Osteocyte (in vitro differentiated cells): ENCODE data around the gene ZNF609. TPM values are rescaled to one million over a fixed set of nuclear protein-coding genes. Genes with fewer than 3 reads are reported as not detected.
A peak's percentile ranks its signal among the peaks of the same experiment; 100 is the strongest.
"Not testable (repeated sequence)": the region's sequence is repeated elsewhere in the genome, so short reads cannot be mapped to it uniquely, and the experiment has no call there.

ENCODE experiments used
- DNase-seq: peaks from one replicate; pipeline ENCODE4 v3.0.0; 2021; ENCODE audit warnings: mixed read lengths; ENCODE audit not compliant: unreplicated experiment; ENCODE audit errors: extremely low spot score
- H3K27ac Mint-ChIP-seq: one replicate; pipeline ENCODE4 v1.8.0; 2021; ENCODE audit warnings: mild to moderate bottlenecking, mixed read lengths; ENCODE audit not compliant: unreplicated experiment
- H3K27me3 Mint-ChIP-seq: one replicate; pipeline ENCODE4 v1.8.0; 2021; ENCODE audit warnings: mixed read lengths; ENCODE audit not compliant: unreplicated experiment
- H3K36me3 Mint-ChIP-seq: one replicate; pipeline ENCODE4 v1.8.0; 2021; ENCODE audit warnings: mixed read lengths; ENCODE audit not compliant: unreplicated experiment
- H3K4me1 Mint-ChIP-seq: one replicate; pipeline ENCODE4 v1.8.0; 2021; ENCODE audit warnings: mixed read lengths; ENCODE audit not compliant: unreplicated experiment
- H3K4me3 Mint-ChIP-seq: one replicate; pipeline ENCODE4 v1.8.0; 2021; ENCODE audit warnings: mild to moderate bottlenecking, moderate library complexity, mixed read lengths; ENCODE audit not compliant: unreplicated experiment
- H3K9me3 Mint-ChIP-seq: one replicate; pipeline ENCODE4 v1.8.0; 2021; ENCODE audit warnings: mixed read lengths; ENCODE audit not compliant: unreplicated experiment
- total RNA-seq: library from RNA; stranded (reverse); gene quantifications from 2 replicates; pipeline ENCODE4 v1.2.1, GENCODE V29; 2021
- TF ChIP-seq, protein P1 (sequence below): fragments of 200-600 bp; sonication (generic); IDR thresholded peaks from 2 replicates; pipeline ENCODE4 v1.5.0; 2021; ENCODE audit warnings: antibody characterized with exemption, mild to moderate bottlenecking, moderate library complexity

ZNF609 gene
- total RNA-seq, 1 donor from 2014 or later = 31.7 TPM

GRCh38 chr15:64586984-64587383, 126.6 kb downstream of the ZNF609 start:
- TF ChIP-seq, protein P1, sequence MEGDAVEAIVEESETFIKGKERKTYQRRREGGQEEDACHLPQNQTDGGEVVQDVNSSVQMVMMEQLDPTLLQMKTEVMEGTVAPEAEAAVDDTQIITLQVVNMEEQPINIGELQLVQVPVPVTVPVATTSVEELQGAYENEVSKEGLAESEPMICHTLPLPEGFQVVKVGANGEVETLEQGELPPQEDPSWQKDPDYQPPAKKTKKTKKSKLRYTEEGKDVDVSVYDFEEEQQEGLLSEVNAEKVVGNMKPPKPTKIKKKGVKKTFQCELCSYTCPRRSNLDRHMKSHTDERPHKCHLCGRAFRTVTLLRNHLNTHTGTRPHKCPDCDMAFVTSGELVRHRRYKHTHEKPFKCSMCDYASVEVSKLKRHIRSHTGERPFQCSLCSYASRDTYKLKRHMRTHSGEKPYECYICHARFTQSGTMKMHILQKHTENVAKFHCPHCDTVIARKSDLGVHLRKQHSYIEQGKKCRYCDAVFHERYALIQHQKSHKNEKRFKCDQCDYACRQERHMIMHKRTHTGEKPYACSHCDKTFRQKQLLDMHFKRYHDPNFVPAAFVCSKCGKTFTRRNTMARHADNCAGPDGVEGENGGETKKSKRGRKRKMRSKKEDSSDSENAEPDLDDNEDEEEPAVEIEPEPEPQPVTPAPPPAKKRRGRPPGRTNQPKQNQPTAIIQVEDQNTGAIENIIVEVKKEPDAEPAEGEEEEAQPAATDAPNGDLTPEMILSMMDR = no peak
- Mint-ChIP-seq H3K27ac (no peak overlapping the region), H3K4me1 (peaks cover 21% of the 10 kb centered on the region), H3K9me3 (peaks cover 6% of the 10 kb centered on the region), H3K27me3 (no peaks in the 10 kb centered on the region), H3K36me3 (peaks cover 5% of the 10 kb centered on the region), H3K4me3 (no peak overlapping the region)
- no peak for DNase-seq

DNA sequence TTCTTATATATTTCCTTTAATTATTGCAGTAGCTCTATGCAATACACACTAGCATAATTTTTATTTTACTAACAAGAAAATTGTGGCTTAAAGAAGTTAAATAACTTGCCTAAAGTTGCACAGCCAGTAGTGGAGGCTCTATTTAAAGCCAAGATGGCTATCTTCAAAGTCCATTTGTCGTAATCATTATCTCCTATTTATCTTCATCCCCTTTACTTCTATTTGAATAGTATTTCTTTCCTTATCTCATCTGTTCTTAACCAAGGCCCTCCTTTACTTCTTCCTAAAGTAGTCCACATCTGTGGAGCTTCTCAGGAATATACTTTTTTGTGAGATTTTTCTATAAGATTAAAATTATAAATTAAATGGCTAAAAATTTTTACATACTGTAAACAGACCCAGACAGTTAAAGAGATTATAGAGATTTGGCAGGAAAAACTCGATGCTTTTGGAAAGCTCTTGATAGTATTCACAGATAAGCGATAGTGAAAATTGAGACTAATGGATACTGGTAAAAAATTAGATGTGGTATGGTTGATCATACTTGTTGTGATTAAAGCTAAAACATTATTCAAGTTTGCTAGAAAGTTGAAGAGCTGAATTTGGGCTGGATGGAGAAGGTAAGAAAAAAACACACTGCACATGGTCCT, 129.2 kb downstream of the ZNF609 start:
- H3K4me3 Mint-ChIP-seq = no peak overlapping the region
- no peak for DNase-seq
- TF ChIP-seq, protein P1 = no peak
- H3K27ac Mint-ChIP-seq = no peak overlapping the region
- peaks cover 2% of the 10 kb centered on the region for H3K36me3 Mint-ChIP-seq
- peaks cover 16% of the 10 kb centered on the region for H3K4me1 Mint-ChIP-seq
- no peaks in the 10 kb centered on the region for H3K9me3 Mint-ChIP-seq
- H3K27me3 Mint-ChIP-seq = no peaks in the 10 kb centered on the region

GRCh38 chr15:64592845-64593244, 132.5 kb downstream of the ZNF609 start:
- not testable (repeated sequence) for DNase-seq, H3K27me3 Mint-ChIP-seq, H3K9me3 Mint-ChIP-seq, H3K4me3 Mint-ChIP-seq, H3K36me3 Mint-ChIP-seq, H3K27ac Mint-ChIP-seq
- H3K4me1 Mint-ChIP-seq = peaks cover 15% of the 10 kb centered on the region

GRCh38 chr15:64596701-64597476, 136.5 kb downstream of the ZNF609 start:
- DNase-seq = no peak
- peak overlapping the region; percentile 63 for H3K27ac Mint-ChIP-seq
- peaks cover 2% of the 10 kb centered on the region for H3K36me3 Mint-ChIP-seq
- TF ChIP-seq, protein P1 = no peak
- H3K4me1 Mint-ChIP-seq = peaks cover 21% of the 10 kb centered on the region
- H3K9me3 Mint-ChIP-seq = no peaks in the 10 kb centered on the region
- H3K4me3 Mint-ChIP-seq = no peak overlapping the region
- H3K27me3 Mint-ChIP-seq = no peaks in the 10 kb centered on the region

- no peak for DNase-seq
- H3K4me1 Mint-ChIP-seq = peaks cover 22% of the 10 kb centered on the region
- H3K36me3 Mint-ChIP-seq = peaks cover 2% of the 10 kb centered on the region
- H3K9me3 Mint-ChIP-seq = no peaks in the 10 kb centered on the region
- H3K27me3 Mint-ChIP-seq = no peaks in the 10 kb centered on the region
- TF ChIP-seq, protein P1 = no peak
- H3K4me3 Mint-ChIP-seq = no peak overlapping the region
- peak overlapping the region; percentile 63 for H3K27ac Mint-ChIP-seq
Measured at GRCh38 chr15:64597477-64597822, 137.1 kb downstream of the ZNF609 start.
